NOMO-1 (cell line): ENCODE measurements around the gene LRRC37A3.
"Not testable (repeated sequence)": the region's sequence is repeated elsewhere in the genome, so short reads cannot be mapped to it uniquely, and the experiment has no call there.

Source experiments
- DNase-seq, 2 experiments: peaks; one replicate each; lab custom pipeline; 2025; ENCODE audit not compliant: unreplicated experiment in 2 of 2; lab: John Stamatoyannopoulos, UW

Gene LRRC37A3

DNA sequence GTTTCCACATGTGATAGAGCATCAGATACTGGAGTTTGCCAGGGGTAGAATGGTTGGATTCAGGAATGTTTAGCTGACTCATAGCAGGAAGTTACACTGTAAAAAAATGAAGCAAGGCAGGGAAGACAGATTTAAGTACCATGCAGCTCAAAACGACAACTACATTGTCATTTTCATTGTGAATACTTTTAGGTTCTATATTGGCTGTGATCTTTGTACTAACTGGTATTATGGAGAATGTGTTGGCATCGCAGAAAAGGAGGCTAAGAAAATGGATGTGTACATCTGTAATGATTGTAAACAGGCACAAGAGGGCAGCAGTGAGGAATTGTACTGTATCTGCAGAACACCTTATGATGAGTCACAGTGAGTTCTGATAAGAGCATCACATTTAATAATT lies 8.2 kb upstream of the LRRC37A3 start:
- DNase-seq: peak in 1 of 2 experiments; percentile 63

DNA sequence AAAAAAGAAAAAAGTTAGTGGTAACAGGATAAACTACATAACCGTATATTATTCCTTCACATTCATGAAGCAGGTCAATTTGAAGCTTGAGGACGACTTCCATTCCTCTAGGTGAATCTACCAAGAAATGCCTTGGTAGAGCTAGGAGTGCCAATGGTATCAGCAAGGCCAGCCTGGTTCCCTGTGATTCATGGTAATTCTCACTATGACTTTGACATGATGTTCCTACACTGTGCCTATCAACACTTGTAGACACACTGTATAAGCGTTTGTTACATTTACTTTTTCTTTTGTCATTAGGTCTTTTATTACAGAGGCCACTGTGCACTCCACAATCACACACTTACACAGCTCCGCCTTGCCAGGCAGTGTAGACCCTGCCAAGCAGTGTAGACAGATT lies 7.2 kb upstream of the LRRC37A3 start:
- DNase-seq: not testable (repeated sequence)

DNA sequence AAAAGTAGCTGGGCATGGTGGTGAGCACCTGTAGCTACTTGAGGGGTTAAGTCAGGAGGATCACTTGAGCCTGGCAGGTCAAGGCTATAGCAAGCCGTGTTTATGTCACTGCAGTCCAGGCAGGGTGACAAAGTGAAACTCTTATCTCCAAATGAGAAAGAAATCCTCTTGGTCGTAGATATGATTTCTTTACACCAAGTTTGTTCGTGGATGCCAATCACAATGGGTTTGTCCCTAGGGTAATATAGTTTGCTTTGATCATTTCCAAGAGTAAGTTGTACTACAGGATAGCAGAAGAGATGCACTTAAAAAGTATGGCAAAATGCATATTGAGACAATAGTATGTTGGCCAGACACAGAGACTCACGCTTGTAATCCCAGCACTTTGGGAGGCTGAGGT lies 6.0 kb upstream of the LRRC37A3 start:
- DNase-seq: not testable (repeated sequence)

DNA sequence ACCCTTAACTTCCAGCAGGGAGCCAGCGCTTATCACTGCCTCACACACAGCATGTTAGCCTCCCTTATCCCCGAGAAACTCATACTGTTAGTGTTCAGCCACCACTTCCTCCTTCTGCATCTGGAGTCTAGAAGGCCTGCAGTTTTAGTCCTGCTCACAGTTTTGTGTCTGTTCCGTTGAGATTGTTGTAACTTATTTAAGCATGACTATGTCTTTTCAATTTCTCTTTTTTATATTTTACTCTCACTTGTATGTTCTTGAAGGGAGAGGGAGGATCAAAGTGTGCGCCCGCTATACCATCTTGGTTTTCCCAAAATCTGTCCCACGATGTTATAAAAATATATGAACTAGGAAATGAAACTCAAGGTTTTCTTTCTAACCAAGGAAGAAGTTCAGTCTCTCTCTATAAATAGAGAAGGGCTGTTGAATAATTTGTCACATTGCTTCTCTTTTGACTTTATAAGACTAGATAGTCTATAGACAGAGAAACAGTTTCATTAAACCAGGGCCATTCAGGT lies 3.8 kb upstream of the LRRC37A3 start:
- peak; percentile 34 to 71 for DNase-seq

DNA sequence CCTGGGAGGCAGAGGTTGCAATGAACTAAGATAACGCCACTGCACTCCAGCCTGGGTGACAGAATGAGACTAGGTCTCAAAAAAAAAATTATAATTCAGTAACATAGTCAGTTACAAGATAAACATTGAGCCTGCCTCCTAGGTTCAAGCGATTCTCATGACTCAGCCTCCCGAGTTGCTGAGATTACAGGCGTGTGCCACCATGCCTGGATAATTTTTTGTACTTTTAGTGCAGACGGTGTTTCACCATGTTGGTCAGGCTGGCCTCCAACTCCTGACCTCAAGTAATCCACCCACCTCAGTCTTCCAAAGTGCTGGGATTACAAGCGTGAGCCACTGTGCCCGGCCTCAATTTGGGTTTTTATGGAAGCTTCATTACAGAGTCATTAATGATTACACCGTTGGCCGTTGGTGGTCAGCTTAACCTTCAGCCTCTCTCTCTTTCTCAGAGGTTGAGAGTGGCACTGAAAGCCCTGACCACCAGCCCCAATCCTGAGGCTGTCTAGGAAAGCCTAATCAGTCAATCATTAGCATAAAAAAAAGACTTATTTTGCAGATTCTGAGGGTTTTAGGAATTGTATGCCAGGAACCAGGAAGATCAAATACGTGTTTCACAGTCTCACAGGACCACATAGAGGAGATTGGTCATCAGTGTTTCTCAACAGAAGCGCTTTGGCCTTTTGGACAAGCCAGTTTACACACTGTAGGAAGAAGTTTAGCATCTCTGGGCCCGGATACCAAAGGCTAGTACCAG lies 1.3 kb upstream of the LRRC37A3 start:
- DNase-seq: no peak

DNA sequence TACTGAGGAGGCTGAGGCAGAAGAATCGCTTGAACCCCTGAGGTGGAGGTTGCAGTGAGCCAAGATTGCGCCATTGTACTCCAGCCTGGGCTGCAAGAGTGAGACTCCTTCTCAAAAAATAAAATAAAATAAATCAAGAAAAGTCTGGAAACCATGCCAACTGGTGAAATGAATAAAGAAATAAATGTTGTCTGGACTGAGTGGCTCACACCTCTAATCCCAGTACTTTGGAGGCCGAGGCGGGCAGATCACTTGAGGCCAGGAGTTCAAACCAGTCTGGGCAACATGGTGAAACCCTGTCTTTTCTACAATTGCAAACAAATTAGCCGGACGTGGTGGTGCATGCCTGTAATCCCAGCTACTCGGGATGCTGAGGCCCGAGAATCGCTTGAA lies 744 bp upstream of the LRRC37A3 start:
- no peak for DNase-seq

DNA sequence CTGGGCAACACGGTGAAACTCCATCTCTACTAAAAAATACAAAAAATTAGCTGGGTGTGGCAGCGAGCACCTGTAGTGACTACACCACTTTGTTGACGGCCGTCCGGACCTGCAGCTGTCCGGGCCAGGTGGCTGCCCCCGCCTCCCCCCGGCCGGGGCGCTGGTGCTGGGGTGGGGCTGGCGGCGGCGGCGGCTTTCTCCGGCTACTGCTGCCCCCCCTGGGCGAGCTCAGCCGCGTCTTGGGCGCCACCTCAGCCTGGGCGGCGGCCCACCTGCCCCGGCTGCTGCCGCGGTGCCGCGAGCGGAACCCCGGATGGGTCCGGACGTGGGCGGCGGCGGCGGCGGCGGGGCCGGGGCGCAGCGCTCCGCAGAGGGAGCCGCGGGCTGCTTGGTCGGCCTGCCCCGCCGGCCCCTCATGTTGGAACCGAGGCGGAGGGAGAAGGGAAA lies 413 bp downstream of the LRRC37A3 start:
- DNase-seq: not testable (repeated sequence)

DNA sequence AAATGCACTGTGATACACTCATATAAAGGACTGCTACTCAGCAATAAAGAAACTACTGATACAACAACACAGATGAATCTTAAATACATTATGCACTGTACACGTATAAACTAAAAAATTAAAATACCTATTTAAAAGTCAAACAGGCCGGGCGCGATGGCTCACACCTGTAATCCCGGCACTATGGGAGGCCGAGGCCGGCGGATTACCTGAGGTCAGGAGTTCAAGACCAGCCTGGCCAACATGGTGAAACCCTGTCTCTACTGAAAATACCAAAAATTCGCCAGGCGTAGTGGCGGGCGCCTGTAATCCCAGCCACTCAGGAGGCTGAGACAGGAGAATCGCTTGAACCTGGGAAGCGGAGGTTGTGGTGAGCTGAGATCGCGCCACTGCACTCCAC lies 1.7 kb downstream of the LRRC37A3 start:
- not testable (repeated sequence) for DNase-seq

DNA sequence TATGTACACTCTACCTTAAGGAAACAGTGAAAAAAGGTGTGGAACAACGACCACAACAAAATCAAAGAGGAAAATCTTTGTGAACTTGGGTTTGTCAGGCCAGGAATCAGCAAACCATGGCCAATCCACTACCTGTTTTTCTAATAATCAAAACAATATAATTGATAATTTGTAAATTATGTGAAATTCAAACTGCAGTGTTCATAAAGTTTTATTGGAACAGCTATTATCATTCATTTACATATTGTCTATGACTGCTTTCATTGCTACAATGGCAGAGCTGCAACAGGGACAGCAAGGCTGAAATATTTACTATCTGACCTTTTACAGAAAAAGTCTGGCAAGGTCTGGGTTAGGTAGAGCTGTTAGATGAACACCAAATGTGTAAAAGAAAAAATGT lies 4.0 kb downstream of the LRRC37A3 start:
- DNase-seq: not testable (repeated sequence)

DNA sequence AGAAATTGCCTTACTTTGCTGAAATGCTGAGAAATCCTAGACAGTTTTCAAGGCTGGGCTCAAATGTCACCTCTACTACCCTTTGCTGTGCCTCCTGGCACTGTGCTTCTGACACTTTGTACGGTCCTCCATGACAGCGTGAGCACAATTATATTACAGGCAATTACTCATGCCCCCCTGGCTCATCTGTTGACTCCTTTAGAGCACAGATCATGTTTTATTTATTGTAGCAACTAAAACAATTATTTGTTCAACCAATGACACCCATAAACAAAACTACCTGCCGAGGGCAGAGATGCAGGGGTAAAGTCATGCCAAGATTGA lies 9.1 kb downstream of the LRRC37A3 start:
- not testable (repeated sequence) for DNase-seq

DNA sequence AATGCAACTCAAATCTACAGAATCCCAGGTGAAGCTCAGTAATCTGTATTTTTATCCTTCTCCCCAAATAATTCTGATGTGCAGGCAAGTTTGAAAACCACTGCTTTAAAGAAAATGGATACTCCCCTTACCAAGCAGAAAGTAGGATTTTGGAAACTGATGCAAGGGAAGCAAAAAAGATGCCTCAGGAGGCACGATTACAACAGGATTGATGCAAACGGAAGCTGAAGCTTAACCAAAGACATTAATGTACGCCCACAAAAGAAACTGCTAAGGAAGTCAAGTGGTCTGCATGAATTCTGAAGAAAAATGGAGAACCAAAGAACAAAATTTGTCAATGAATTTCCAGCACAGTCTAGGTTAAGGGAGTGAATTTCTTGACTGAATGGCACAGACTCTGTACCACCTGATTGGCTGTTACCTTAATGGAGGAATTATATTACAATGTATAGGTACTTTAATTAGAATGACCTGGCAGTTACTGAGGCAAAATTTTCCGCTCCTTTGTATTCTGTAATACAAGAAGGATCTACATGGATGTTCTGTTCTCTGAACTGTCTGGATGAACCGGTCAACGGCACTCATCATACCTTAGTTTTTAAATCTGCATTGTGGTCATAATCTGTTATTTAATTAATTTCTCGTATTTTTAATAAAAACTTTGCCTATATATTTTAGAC lies 9.6 kb downstream of the LRRC37A3 start:
- DNase-seq: not testable (repeated sequence)

DNA sequence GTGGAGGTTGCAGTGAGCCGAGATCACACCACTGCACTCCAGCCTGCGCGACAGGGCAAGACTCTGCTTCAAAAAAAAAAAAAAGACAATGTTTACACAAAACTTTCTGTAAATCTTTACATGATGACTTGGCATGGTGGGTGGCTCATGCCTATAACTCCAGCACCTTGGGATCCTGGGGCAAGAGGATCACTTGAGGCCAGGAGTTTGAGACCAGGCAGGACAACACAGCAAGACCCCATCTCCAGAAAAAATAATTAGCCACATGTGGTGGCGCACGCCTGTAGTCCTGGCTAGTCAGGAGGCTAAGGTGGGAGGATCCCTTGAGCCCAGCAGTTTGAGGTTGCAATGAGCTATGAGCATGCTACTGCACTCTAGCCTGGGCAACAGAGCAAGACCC lies 15.2 kb downstream of the LRRC37A3 start:
- DNase-seq: not testable (repeated sequence)

DNA sequence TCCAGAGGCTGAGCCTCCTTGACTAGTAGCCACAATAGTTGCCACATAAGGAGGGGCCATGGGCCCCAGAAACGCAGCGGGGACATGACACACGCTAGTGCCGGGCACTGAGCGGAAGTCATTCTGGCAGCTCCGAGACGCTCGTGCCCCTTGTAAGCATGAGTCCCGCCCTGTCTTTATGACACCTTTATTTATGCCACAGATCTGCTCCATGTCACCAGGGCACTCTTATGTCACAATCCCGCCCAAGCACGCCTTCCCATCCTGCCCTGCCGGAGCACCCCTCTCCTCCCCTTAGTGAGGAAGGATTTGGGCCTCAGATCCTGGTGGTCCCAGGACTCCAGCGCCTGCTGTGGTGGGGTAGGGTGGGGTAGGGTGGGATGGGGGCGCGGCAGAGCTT lies 22.1 kb downstream of the LRRC37A3 start:
- DNase-seq: not testable (repeated sequence)

DNA sequence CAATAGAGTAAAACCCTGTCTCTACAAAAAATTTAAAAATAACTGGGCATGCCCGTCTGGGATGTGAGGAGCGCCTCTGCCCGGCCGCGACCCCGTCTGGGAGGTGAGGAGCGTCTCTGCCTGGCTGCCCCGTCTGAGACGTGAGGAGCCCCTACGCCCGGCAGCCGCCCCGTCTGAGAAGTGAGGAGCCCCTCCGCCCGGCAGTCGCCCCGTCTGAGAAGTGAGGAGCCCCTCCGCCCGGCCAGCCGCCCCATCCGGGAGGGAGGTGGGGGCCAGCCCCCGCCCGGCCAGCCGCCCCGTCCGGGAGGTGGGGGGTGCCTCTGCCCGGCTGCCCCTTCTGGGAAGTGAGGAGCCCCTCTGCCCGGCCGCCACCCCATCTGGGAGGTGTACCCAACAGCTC lies 45.1 kb downstream of the LRRC37A3 start:
- DNase-seq: not testable (repeated sequence)

DNA sequence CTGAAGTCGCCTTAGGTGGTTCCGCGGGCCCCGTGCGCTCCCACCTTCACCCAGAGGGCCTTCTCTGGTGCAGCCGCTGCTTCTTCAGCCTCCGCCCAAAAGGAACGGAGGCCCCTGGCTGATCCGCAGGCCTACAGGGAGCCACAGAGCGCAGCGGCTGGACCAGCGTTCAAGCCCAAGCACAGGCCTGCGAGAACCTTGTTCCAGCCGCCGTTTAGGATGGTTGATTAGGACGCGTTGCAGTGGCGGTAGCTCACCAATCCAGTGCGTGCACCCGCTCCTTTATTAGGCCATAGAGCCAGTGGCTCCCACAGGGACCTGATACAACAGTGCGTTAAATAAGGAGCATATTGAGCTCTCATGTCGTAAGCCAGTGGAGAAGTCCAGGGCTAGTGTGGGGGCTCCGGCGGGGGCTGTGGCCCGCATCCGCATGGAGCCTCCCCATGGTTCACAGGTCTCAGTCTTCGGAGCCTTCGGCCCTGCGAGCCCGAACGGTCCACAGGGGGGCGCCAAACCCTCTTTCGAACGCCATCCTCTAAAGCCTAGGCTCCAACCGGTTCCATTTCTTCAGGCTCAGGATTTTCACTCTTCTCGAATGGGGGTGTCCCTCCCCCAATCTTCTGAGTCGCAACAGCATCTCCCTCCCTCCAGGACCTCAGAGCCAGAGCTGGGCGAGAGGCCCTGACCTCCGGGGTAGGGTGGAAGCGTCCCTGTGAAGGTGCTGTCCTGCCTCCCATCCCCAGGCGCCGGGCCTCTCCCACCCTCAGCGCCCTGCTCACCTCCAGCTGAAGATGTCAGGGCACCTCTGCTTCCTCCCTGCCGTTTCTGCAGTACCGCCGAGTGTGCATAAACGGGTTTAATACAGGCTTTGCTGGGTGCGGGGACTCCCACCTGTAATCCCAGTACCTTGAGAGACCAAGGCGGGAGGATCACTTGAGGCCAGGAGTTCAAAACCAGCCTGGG lies 71.5 kb downstream of the LRRC37A3 start:
- peak; percentile 25 to 34 for DNase-seq

DNA sequence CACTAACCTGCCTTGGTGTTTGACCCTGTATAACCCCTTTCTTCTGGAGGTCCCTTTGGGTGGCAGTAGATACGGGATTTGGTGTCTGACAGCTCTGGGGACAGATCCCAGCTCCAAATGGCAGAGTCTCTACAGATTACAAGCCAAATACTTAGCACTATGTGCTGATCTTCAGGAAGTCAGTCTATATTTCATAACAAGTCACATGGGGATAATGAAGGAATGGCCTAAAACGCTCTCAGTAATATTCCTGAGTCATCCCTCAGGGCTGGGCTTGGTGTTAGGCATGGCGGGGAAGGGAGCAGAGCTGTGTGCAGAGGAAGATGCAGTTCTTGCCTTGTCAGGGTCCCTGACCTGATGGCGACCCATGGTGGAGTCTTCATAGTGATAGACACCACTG lies 72.4 kb downstream of the LRRC37A3 start:
- DNase-seq: not testable (repeated sequence)

DNA sequence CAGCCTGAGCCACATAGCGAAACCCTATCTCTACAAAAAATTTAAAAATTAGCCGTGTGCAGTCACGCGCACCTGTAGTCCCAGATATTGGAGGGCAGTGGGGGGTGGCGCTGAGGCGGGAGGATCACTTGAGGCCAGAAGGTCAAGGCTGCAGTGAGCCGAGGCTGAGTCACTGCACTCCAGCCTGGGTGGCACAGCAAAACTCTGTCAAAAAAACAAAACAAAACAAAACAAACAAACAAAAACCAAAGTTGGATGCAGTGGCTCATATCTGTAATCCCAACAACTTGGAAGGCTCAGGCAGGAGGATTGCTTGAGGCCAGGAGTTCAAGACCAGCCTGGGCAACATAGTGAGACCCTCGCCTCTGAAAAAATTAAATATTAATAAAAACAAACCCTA lies 75.4 kb downstream of the LRRC37A3 start:
- DNase-seq: not testable (repeated sequence)

DNA sequence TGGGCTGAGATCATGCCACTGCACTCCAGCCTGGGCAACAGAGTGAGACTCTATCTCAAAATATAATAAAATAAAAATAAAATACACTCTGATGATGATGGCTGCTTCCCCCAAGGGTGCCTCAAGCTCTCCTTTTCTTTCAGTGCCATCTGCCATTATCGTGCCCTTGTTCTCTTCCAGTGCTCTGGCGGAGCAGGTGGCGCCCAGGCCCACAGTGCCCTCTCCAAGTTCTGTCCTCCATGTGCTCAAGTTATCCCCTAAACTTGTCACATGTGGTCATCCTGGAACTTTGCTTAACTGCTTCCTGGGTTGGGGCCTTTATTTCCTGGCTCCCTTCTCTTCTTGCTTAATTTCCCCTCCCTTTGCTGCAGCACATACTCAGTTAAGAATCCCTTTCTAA lies 76.4 kb downstream of the LRRC37A3 start:
- not testable (repeated sequence) for DNase-seq

DNA sequence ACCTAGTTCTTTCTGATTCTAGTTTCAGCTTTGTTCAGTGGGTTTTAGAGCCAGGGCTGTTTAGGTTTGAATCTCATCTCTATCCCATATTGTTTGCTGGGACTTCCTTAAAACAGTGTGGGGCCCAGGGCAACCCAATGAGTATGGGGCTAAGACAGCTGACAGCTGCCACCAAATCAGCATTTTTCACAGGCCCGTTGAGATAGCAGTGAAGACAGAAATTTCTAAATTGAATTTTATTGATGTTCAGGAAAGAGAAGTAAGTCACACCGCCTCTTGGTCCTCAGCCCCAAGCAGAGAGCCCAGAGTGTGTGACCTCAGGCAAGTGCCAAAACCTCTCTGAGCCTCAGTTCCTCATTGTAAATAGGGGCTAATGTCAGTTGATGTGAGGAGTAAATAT lies 78.3 kb downstream of the LRRC37A3 start:
- DNase-seq: not testable (repeated sequence)

DNA sequence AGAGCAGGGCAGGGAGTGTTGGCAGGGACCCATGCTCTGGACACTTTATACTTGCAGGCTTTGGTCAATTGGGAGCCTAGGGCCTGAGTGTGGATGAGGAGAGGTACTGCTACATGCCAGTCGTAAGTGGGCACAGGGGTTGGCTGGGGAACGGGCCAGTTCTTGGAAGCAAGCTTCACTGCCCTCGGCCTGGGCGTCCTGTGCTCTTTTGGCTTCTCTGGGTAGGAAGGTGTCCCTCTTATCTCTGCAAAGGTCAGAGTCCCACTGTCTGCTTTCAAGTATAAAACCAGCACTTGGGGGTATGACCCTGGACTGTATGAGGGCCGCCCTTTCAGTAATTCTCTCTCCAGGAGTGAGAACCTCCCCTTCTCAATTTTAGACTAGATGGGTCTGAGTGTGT lies 80.8 kb downstream of the LRRC37A3 start:
- not testable (repeated sequence) for DNase-seq
